ENCODE results near the gene WNT16.
A peak's percentile ranks its signal among the peaks of the same experiment; 100 is the strongest.

WNT16 gene

GRCh38 chr7:121385800-121386179, 57.0 kb downstream of the WNT16 start:
- peak overlapping the region; percentile 8; the same call in 1 of the 2 replicates for H3K4me2 ChIP-seq
- H3K27me3 ChIP-seq (ENCODE audit: insufficient read depth, low read depth), result no peaks in the 10 kb centered on the region
- no peak for TF ChIP-seq CTCF (conservative IDR thresholded peaks at IDR 0.05; ENCODE audit: low read depth, low read length)
- peaks cover 6% of the 10 kb centered on the region; the same call in 1 of the 2 replicates for H4K20me1 ChIP-seq (ENCODE audit: insufficient read depth)
- no peak overlapping the region for H2AFZ ChIP-seq (ENCODE audit: low read depth)
- peaks cover 85% of the 10 kb centered on the region for H3K79me2 ChIP-seq (ENCODE audit: insufficient read depth, low read depth)
- no peaks in the 10 kb centered on the region for H3K36me3 ChIP-seq (ENCODE audit: insufficient read depth)
- no peak overlapping the region for H3K27ac ChIP-seq
- H3K4me1 ChIP-seq (ENCODE audit: low read depth, poor library complexity, severe bottlenecking), result peaks cover 63% of the 10 kb centered on the region
- H3K4me3 ChIP-seq (IDR thresholded peaks at IDR 0.05; ENCODE audit: insufficient read depth, low read depth, low read length), result no peak overlapping the region
- H3K9ac ChIP-seq, result no peak overlapping the region

GRCh38 chr7:121388950-121389349, 60.1 kb downstream of the WNT16 start:
- no peak overlapping the region for H3K9ac ChIP-seq

DNA sequence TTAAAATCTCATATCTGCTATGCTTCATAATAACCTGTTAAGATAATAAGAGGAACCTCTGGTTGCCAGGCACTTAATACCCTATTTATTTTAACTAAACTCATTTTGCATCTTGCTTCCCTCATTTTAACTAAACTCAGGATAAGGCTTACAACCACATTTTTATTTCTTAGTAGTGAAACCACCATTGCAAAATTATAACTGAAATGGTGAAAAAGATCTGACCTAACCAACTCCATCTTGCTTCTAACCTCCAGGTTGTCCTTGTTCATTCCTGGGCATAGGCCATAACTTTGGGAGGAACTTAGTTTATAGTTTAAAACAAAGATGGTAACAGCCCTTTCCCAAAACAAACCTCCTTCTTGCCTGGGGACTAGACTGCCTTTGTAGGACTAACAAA, 61.3 kb downstream of the WNT16 start:
- H3K9ac ChIP-seq, result no peak overlapping the region
- peaks cover 97% of the 10 kb centered on the region for H3K79me2 ChIP-seq (ENCODE audit: insufficient read depth, low read depth)
- no peak overlapping the region for H3K4me2 ChIP-seq
- H3K36me3 ChIP-seq (ENCODE audit: insufficient read depth), result no peaks in the 10 kb centered on the region; the same call in 1 of the 2 replicates
- no peaks in the 10 kb centered on the region for H3K27me3 ChIP-seq (ENCODE audit: insufficient read depth, low read depth)
- peaks cover 14% of the 10 kb centered on the region; the same call in 1 of the 2 replicates for H4K20me1 ChIP-seq (ENCODE audit: insufficient read depth)
- no peak overlapping the region for H3K4me3 ChIP-seq (IDR thresholded peaks at IDR 0.05; ENCODE audit: insufficient read depth, low read depth, low read length)
- TF ChIP-seq CTCF (conservative IDR thresholded peaks at IDR 0.05; ENCODE audit: low read depth, low read length), result no peak
- H3K27ac ChIP-seq, result no peak overlapping the region
- no peak overlapping the region for H2AFZ ChIP-seq (ENCODE audit: low read depth)
- H3K4me1 ChIP-seq (ENCODE audit: low read depth, poor library complexity, severe bottlenecking), result peaks cover 90% of the 10 kb centered on the region

More at GRCh38 chr7:121388950-121389349, 60.1 kb downstream of the WNT16 start:
- Histone ChIP-seq H3K36me3 (ENCODE audit: insufficient read depth) (no peaks in the 10 kb centered on the region; the same call in 1 of the 2 replicates), H3K4me3 (IDR thresholded peaks at IDR 0.05; ENCODE audit: insufficient read depth, low read depth, low read length) (no peak overlapping the region), H4K20me1 (ENCODE audit: insufficient read depth) (peaks cover 14% of the 10 kb centered on the region; the same call in 1 of the 2 replicates), H3K27me3 (ENCODE audit: insufficient read depth, low read depth) (no peaks in the 10 kb centered on the region), H3K4me2 (no peak overlapping the region), H3K4me1 (ENCODE audit: low read depth, poor library complexity, severe bottlenecking) (peaks cover 86% of the 10 kb centered on the region), H2AFZ (ENCODE audit: low read depth) (no peak overlapping the region), H3K79me2 (ENCODE audit: insufficient read depth, low read depth) (peaks cover 98% of the 10 kb centered on the region), H3K27ac (no peak overlapping the region)
- TF ChIP-seq CTCF (conservative IDR thresholded peaks at IDR 0.05; ENCODE audit: low read depth, low read length), result no peak

DNA sequence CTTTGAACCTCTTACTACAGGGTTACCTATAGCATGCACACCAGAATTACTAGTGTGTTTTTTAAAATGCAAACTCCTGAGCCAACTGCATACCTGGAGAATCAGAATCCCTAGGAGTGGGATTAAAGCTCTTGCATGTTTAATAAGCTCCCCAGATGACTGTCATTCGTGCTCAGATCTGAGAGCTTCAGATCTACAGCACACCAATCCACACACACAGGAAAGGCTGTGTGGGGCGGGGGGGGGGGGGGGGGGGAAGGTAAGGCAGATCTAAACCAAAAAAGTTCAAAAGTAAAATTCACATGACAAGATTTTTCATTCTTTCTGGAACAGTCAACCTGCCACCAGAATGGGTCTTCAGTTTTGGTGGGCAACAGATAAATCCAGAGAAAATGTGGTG, 61.8 kb downstream of the WNT16 start:
- no peak for TF ChIP-seq CTCF (conservative IDR thresholded peaks at IDR 0.05; ENCODE audit: low read depth, low read length)
- Histone ChIP-seq H3K4me2 (no peak overlapping the region), H3K27ac (no peak overlapping the region), H4K20me1 (ENCODE audit: insufficient read depth) (peaks cover 14% of the 10 kb centered on the region; the same call in 1 of the 2 replicates), H3K4me1 (ENCODE audit: low read depth, poor library complexity, severe bottlenecking) (peaks cover 85% of the 10 kb centered on the region), H3K9ac (no peak overlapping the region), H3K4me3 (IDR thresholded peaks at IDR 0.05; ENCODE audit: insufficient read depth, low read depth, low read length) (no peak overlapping the region), H2AFZ (ENCODE audit: low read depth) (no peak overlapping the region), H3K36me3 (ENCODE audit: insufficient read depth) (no peaks in the 10 kb centered on the region; the same call in 1 of the 2 replicates), H3K79me2 (ENCODE audit: insufficient read depth, low read depth) (peaks cover 97% of the 10 kb centered on the region), H3K27me3 (ENCODE audit: insufficient read depth, low read depth) (no peaks in the 10 kb centered on the region)
